ENCODE results near the gene AP4B1.

Gene AP4B1

GRCh38 chr1:113859478-113860175 is 45.0 kb downstream of the AP4B1 start:
- DNase-seq, result peak; percentile 46
- H3F3A ChIP-seq (ENCODE audit: insufficient read depth, low read length), result peaks cover 17% of the 10 kb centered on the region
- H3K4me3 ChIP-seq (ENCODE audit: low read length), result no peak overlapping the region
- H2AFZ ChIP-seq (ENCODE audit: low read length), result no peak overlapping the region
- H3K27ac ChIP-seq (ENCODE audit: low read length), result peak overlapping the region; percentile 39; the same call in 1 of the 2 replicates
- no peaks in the 10 kb centered on the region for H4K20me1 ChIP-seq (ENCODE audit: insufficient read depth, low read length)
- no peak for TF ChIP-seq EZH2 (optimal IDR thresholded peaks at IDR 0.05; ENCODE audit: low read depth, low read length)
- TF ChIP-seq CTCF (IDR thresholded peaks at IDR 0.05; ENCODE audit: low read length), result no peak
- no peak for TF ChIP-seq EZH2phosphoT487 (IDR thresholded peaks at IDR 0.05; ENCODE audit: low read length)
- no peak overlapping the region for H3K9ac ChIP-seq (ENCODE audit: low read length)
- no peaks in the 10 kb centered on the region for H3K79me2 ChIP-seq (ENCODE audit: low read length)
- H3K4me1 ChIP-seq (ENCODE audit: low read length), result peaks cover 14% of the 10 kb centered on the region
- no peaks in the 10 kb centered on the region for H3K36me3 ChIP-seq (replicated peaks; ENCODE audit: insufficient read depth, low read length)
- no peaks in the 10 kb centered on the region for H3K9me2 ChIP-seq (replicated peaks; ENCODE audit: insufficient read depth, low read length)
- H3K27me3 ChIP-seq (replicated peaks; ENCODE audit: insufficient read depth, low read length), result no peaks in the 10 kb centered on the region
- peak overlapping the region; percentile 50 for H3K4me2 ChIP-seq (ENCODE audit: low read depth, low read length)
- no peaks in the 10 kb centered on the region for H3K9me3 ChIP-seq (replicated peaks; ENCODE audit: insufficient read depth, low read length)

- TF ChIP-seq CTCF (IDR thresholded peaks at IDR 0.05; ENCODE audit: low read length), result no peak
- TF ChIP-seq EZH2 (optimal IDR thresholded peaks at IDR 0.05; ENCODE audit: low read depth, low read length), result no peak
- no peak for TF ChIP-seq EZH2phosphoT487 (IDR thresholded peaks at IDR 0.05; ENCODE audit: low read length)
- no peaks in the 10 kb centered on the region for H3K9me2 ChIP-seq (replicated peaks; ENCODE audit: insufficient read depth, low read length)
- no peak overlapping the region for H3K4me3 ChIP-seq (ENCODE audit: low read length)
- no peak overlapping the region for H3K9ac ChIP-seq (ENCODE audit: low read length)
- no peaks in the 10 kb centered on the region for H4K20me1 ChIP-seq (ENCODE audit: insufficient read depth, low read length)
- no peaks in the 10 kb centered on the region for H3K79me2 ChIP-seq (ENCODE audit: low read length)
- no peak overlapping the region for H2AFZ ChIP-seq (ENCODE audit: low read length)
- peaks cover 14% of the 10 kb centered on the region for H3K4me1 ChIP-seq (ENCODE audit: low read length)
- H3K4me2 ChIP-seq (ENCODE audit: low read depth, low read length), result peak overlapping the region; percentile 50
- no peaks in the 10 kb centered on the region for H3K9me3 ChIP-seq (replicated peaks; ENCODE audit: insufficient read depth, low read length)
- DNase-seq, result no peak
- no peaks in the 10 kb centered on the region for H3K36me3 ChIP-seq (replicated peaks; ENCODE audit: insufficient read depth, low read length)
- peak overlapping the region; percentile 39; the same call in 1 of the 2 replicates for H3K27ac ChIP-seq (ENCODE audit: low read length)
- H3F3A ChIP-seq (ENCODE audit: insufficient read depth, low read length), result peaks cover 17% of the 10 kb centered on the region
- H3K27me3 ChIP-seq (replicated peaks; ENCODE audit: insufficient read depth, low read length), result no peaks in the 10 kb centered on the region
These were observed 45.6 kb downstream of the AP4B1 start for GRCh38 chr1:113858982-113859381.

- Histone ChIP-seq H3K4me1 (ENCODE audit: low read length) (peaks cover 14% of the 10 kb centered on the region), H3K4me3 (ENCODE audit: low read length) (no peak overlapping the region), H3K79me2 (ENCODE audit: low read length) (no peaks in the 10 kb centered on the region), H3K4me2 (ENCODE audit: low read depth, low read length) (no peak overlapping the region), H3K27ac (ENCODE audit: low read length) (no peak overlapping the region), H3K27me3 (replicated peaks; ENCODE audit: insufficient read depth, low read length) (no peaks in the 10 kb centered on the region), H3K9me2 (replicated peaks; ENCODE audit: insufficient read depth, low read length) (no peaks in the 10 kb centered on the region), H2AFZ (ENCODE audit: low read length) (no peak overlapping the region), H3K9me3 (replicated peaks; ENCODE audit: insufficient read depth, low read length) (no peaks in the 10 kb centered on the region), H3K9ac (ENCODE audit: low read length) (no peak overlapping the region), H3F3A (ENCODE audit: insufficient read depth, low read length) (peaks cover 17% of the 10 kb centered on the region), H3K36me3 (replicated peaks; ENCODE audit: insufficient read depth, low read length) (no peaks in the 10 kb centered on the region), H4K20me1 (ENCODE audit: insufficient read depth, low read length) (no peaks in the 10 kb centered on the region)
- TF ChIP-seq EZH2 (optimal IDR thresholded peaks at IDR 0.05; ENCODE audit: low read depth, low read length) (no peak), EZH2phosphoT487 (IDR thresholded peaks at IDR 0.05; ENCODE audit: low read length) (no peak)
- no peak for DNase-seq
These were observed 46.2 kb downstream of the AP4B1 start for GRCh38 chr1:113858418-113858817.

GRCh38 chr1:113857776-113858175 is 46.8 kb downstream of the AP4B1 start:
- Histone ChIP-seq H3K36me3 (replicated peaks; ENCODE audit: insufficient read depth, low read length) (no peaks in the 10 kb centered on the region), H4K20me1 (ENCODE audit: insufficient read depth, low read length) (no peaks in the 10 kb centered on the region), H3K27me3 (replicated peaks; ENCODE audit: insufficient read depth, low read length) (no peaks in the 10 kb centered on the region), H3K9ac (ENCODE audit: low read length) (no peak overlapping the region), H3K4me2 (ENCODE audit: low read depth, low read length) (no peak overlapping the region), H3K9me2 (replicated peaks; ENCODE audit: insufficient read depth, low read length) (no peaks in the 10 kb centered on the region), H3K9me3 (replicated peaks; ENCODE audit: insufficient read depth, low read length) (no peaks in the 10 kb centered on the region), H3K27ac (ENCODE audit: low read length) (no peak overlapping the region), H3K4me1 (ENCODE audit: low read length) (peaks cover 14% of the 10 kb centered on the region), H2AFZ (ENCODE audit: low read length) (no peak overlapping the region), H3K4me3 (ENCODE audit: low read length) (no peak overlapping the region), H3K79me2 (ENCODE audit: low read length) (no peaks in the 10 kb centered on the region), H3F3A (ENCODE audit: insufficient read depth, low read length) (peaks cover 17% of the 10 kb centered on the region)
- TF ChIP-seq EZH2phosphoT487 (IDR thresholded peaks at IDR 0.05; ENCODE audit: low read length) (no peak), EZH2 (optimal IDR thresholded peaks at IDR 0.05; ENCODE audit: low read depth, low read length) (no peak), CTCF (IDR thresholded peaks at IDR 0.05; ENCODE audit: low read length) (no peak)
- DNase-seq, result no peak
